GM20431 (cell line): ENCODE measurements around the gene LIM2.

Experiments
- in situ Hi-C: fragments of 300-500 bp; cut with MseI, MboI; formaldehyde crosslinking; loops from one replicate; pipeline ENCODE4 v1.15.0; 2020; ENCODE audit warnings: low sequenced_read_pairs; ENCODE audit not compliant: unreplicated experiment

The LIM2 gene

DNA sequence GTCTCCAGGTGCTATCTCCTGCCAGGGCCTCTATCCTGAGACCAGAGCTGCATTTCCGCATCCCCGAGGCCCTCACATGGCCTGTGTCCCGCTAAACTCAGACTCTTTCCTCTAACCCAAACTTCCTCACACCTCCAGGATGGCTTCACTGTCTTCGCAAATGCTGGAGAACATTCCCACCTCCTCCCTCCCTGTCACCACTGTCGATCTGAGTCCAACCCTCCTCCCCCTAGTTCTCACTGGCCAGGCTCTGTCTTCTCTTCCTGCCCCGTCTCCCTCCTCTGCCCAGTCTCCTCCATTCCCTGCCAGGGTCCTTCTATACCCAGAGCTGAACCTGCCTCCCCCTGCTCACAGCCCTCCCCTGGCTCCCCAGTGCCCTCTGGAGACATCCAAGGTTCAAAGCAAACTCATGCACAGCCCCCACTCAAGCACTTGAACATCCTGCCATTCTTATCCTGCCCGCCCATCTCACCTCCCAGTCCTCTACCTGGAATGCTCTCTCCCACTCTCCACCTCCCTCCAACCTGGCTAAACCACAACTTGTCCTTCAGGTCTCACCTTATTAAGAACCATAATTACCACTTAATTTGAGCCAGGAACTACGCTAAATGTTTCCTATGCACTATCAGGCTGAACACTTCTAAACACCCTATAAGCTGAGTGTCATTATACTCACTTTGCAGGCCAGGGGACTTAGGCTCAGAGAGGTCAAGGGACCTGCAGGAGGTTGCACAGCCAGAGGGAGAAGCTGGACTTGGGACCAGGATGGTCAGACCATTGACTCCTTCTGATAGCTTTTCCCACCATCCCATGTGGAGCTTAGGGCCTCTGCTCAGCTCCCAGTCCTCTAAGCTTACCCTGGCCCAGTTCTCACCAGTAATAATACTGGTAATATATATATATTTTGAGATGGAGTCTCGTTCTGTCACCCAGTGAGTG, 44.9 kb downstream of the LIM2 start:
- in situ Hi-C loops = no loop called here

DNA sequence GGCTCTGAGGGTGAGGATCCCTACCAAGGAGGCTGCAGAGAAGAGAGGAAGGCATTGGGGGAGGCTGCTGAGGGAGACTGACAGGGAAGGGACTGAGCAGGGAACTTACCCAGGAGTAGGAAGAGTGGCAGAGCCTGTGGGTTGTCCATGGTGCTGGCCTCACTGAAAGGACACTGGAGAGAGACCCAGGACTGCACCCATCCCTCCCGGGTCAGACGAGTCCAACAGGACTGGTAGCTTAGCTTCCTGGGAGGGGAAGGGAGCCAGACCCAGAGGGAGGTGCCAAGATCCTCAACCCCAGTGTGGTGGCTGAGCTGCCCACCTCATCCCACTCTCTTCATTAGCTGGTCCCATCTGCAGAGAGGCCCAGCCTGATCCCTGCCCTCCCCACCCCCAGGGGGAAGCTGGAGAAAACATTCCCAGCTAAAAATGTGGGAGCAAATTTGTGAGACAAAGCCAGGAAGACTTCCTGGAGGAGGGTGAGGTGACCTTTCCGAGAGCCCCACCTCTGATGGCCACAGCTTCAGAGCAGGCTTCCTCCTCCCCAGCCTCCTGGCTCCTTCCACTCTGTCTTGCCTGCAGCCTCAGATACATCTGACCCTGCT, 45.7 kb downstream of the LIM2 start, which contains the start of gene VSIG10L:
Gene VSIG10L (minus strand): TSS at position 164 of the 605 bp plus-strand sequence. CDS start 15 bp downstream, at position 149.
- in situ Hi-C loops = no loop called here

GRCh38 chr19:51341066-51341465, 46.7 kb downstream of the LIM2 start:
- in situ Hi-C loops = no loop called here

GRCh38 chr19:51339687-51340656, 47.8 kb downstream of the LIM2 start:
- in situ Hi-C loops = loop anchor here (10.0 kb wide), 1 partner anchor 315 kb away; no protein-coding TSS in a partner anchor

DNA sequence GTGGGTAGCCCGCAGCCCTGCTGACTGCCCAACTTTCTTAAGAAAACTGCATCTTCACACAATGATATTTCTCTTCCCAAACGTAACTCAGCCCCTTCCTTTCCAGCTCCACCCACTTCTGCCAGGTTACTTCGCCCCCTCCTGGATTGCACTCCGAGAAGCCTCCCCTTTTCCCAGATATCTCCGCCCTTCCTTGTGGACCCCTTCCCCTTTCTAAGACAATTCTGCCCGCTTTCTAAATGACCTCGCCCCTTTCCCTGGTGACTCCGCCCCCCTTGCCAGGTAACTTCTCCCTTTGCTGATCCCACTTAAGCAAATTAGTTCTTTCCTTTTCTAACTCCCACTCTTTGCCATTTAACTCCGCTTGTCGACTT, 48.5 kb downstream of the LIM2 start:
- in situ Hi-C loops = loop anchor here (10.0 kb wide), 1 partner anchor 316 kb away; no protein-coding TSS in a partner anchor

DNA sequence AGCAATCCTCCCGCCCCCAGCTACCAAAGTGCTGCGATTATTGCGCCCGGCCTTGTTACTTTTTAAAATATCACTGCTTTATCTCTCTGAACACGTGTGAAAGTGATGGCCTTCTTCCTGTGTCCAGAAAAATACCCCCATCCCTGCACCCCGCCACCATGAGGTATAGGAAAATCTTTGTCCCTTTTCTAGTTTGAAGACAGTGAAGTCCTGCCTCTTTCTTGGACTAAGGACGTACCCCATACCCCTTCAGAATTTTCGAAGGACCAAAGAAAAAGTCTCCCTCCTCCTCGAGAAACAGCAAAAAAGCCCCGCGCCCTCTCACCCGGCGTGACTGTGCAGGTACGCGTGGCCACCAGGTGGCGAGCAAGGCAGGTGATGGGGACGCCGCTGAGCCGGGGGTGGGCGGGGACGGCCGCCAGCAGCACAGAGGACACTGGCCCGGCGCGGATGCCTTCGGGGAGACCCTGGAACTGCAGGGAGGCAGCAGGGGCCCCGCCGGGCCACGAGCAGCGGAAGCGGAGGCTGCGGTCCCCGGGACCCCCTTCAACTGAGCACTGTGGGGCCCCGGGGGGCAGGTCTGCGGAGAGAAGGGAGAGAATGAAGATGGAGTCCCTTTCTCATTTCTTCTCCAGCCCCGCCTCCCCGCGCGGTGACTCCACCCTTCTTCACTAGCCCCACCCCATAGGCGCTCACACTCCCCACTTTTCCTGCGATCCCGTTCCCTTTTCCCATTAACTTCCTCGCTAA, 49.0 kb downstream of the LIM2 start:
- in situ Hi-C loops = loop anchor here (10.0 kb wide), 1 partner anchor 316 kb away; no protein-coding TSS in a partner anchor

GRCh38 chr19:51337861-51338562, 49.8 kb downstream of the LIM2 start:
- in situ Hi-C loops = loop anchor here (10.0 kb wide), 1 partner anchor 317 kb away; no protein-coding TSS in a partner anchor

GRCh38 chr19:51337141-51337860, 50.5 kb downstream of the LIM2 start:
- in situ Hi-C loops = loop anchor here (10.0 kb wide), 1 partner anchor 318 kb away; no protein-coding TSS in a partner anchor

DNA sequence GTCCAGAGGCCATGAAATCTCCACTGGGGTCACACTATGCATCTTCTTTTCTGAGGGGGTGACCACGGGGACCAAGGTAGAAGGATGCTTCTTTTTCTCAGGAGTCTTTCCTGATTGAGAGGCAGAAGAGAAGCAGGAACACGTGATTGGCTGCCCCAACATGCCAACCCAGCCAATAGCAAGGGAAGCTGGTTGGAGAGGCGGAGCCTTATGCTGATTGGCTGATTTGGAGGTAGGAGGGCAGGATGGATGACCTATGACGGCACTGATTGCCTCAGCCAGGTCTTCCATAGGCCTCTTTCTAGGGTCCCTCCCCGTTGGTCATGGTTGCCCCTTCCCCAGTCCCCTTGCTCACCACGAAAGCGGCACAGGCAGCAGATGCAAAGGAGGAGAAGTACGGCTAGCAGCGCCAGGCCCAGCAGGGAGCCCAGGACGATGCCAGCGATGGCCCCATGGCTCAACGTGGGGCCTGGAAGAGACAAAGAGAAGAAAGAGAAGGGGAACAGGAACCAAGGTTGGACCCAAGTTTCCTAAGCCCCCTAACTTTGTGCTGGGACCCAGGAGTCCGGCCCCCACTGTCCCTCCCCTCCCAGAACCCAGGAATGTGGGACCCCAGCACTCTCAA, 53.8 kb downstream of the LIM2 start:
- in situ Hi-C loops = loop anchor here (10.0 kb wide), 1 partner anchor 321 kb away; no protein-coding TSS in a partner anchor

- in situ Hi-C loops = loop anchor here (10.0 kb wide), 1 partner anchor 323 kb away; no protein-coding TSS in a partner anchor
Measured at GRCh38 chr19:51331716-51332115, 56.1 kb downstream of the LIM2 start.

- in situ Hi-C loops = loop anchor here (10.0 kb wide), 1 partner anchor 324 kb away; no protein-coding TSS in a partner anchor
Measured at GRCh38 chr19:51331193-51331592, 56.6 kb downstream of the LIM2 start.

DNA sequence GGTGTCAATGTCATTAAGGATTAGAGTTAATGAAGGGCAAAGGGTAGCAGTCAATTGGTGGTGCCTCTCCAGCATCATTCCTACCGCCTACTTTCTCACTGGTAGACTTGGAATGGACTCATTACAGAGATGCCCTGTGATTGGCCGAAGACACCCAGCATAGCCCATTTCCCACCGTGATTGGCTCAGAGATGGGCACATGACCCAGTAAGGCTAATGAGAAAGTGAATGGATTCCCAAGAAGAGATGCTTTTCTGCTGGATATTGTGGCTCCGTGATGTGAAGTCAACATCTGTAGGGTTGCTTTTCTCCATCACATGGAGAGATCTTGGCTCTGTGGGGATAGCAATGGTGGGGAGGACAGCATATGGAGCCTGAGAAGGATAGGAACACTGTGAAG, 57.4 kb downstream of the LIM2 start:
- in situ Hi-C loops = loop anchor here (10.0 kb wide), 1 partner anchor 324 kb away; no protein-coding TSS in a partner anchor
